ENCODE measurements around the gene VAV3.

DNA sequence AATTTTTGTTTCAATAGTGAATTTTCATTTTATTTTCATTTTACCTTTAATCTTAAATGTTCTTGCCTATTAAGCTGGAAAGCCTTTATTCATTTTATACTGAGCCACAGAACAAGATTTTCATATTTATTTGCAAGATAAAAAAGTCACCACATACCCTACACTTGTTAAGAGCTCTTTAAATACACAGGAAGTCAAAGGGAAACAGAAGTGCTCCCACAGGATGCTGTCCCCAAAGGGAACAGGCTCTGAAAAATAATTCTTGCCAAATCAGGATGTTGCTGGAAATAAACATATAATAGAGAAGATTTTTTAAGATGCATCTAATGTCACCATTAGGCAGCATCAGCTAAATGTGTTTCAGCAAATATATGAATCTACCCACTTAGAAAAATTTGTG lies 113.6 kb downstream of the VAV3 start:
- TF ChIP-seq TAF1 (IDR thresholded peaks at IDR 0.05; ENCODE audit: borderline replicate concordance, low read depth, low read length) (no peak), TCF7 (IDR thresholded peaks at IDR 0.05; ENCODE audit: borderline replicate concordance) (no peak), NR2C2 (IDR thresholded peaks at IDR 0.05; ENCODE audit: borderline replicate concordance, control insufficient read depth, insufficient read length, low read depth) (no peak), RFX5 (IDR thresholded peaks at IDR 0.05; ENCODE audit: low read depth, low read length) (no peak), SRF (IDR thresholded peaks at IDR 0.05; ENCODE audit: low read depth in 2 of 2, low read length in 2 of 2) (no peak), CEBPB (IDR thresholded peaks at IDR 0.05; ENCODE audit: borderline replicate concordance in 1 of 2, low read depth in 2 of 2, low read length in 2 of 2) (no peak), ZBED1 (IDR thresholded peaks at IDR 0.05; ENCODE audit: borderline replicate concordance) (no peak)
- TF ChIP-seq, protein P1, sequence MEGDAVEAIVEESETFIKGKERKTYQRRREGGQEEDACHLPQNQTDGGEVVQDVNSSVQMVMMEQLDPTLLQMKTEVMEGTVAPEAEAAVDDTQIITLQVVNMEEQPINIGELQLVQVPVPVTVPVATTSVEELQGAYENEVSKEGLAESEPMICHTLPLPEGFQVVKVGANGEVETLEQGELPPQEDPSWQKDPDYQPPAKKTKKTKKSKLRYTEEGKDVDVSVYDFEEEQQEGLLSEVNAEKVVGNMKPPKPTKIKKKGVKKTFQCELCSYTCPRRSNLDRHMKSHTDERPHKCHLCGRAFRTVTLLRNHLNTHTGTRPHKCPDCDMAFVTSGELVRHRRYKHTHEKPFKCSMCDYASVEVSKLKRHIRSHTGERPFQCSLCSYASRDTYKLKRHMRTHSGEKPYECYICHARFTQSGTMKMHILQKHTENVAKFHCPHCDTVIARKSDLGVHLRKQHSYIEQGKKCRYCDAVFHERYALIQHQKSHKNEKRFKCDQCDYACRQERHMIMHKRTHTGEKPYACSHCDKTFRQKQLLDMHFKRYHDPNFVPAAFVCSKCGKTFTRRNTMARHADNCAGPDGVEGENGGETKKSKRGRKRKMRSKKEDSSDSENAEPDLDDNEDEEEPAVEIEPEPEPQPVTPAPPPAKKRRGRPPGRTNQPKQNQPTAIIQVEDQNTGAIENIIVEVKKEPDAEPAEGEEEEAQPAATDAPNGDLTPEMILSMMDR (IDR thresholded peaks at IDR 0.05 in 2 of 3, conservative IDR thresholded peaks at IDR 0.05 in 1 of 3; ENCODE audit: control insufficient read depth in 2 of 3, extremely low read depth in 1 of 3, insufficient read depth in 1 of 3, low read depth in 3 of 3, low read length in 3 of 3) = no peak
- TF ChIP-seq, protein P2, sequence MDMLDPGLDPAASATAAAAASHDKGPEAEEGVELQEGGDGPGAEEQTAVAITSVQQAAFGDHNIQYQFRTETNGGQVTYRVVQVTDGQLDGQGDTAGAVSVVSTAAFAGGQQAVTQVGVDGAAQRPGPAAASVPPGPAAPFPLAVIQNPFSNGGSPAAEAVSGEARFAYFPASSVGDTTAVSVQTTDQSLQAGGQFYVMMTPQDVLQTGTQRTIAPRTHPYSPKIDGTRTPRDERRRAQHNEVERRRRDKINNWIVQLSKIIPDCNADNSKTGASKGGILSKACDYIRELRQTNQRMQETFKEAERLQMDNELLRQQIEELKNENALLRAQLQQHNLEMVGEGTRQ (IDR thresholded peaks at IDR 0.05; ENCODE audit: borderline replicate concordance, low read depth, low read length) = no peak
- TF ChIP-seq, protein P3, sequence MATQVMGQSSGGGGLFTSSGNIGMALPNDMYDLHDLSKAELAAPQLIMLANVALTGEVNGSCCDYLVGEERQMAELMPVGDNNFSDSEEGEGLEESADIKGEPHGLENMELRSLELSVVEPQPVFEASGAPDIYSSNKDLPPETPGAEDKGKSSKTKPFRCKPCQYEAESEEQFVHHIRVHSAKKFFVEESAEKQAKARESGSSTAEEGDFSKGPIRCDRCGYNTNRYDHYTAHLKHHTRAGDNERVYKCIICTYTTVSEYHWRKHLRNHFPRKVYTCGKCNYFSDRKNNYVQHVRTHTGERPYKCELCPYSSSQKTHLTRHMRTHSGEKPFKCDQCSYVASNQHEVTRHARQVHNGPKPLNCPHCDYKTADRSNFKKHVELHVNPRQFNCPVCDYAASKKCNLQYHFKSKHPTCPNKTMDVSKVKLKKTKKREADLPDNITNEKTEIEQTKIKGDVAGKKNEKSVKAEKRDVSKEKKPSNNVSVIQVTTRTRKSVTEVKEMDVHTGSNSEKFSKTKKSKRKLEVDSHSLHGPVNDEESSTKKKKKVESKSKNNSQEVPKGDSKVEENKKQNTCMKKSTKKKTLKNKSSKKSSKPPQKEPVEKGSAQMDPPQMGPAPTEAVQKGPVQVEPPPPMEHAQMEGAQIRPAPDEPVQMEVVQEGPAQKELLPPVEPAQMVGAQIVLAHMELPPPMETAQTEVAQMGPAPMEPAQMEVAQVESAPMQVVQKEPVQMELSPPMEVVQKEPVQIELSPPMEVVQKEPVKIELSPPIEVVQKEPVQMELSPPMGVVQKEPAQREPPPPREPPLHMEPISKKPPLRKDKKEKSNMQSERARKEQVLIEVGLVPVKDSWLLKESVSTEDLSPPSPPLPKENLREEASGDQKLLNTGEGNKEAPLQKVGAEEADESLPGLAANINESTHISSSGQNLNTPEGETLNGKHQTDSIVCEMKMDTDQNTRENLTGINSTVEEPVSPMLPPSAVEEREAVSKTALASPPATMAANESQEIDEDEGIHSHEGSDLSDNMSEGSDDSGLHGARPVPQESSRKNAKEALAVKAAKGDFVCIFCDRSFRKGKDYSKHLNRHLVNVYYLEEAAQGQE (IDR thresholded peaks at IDR 0.05; ENCODE audit: low read depth, low read length) = no peak

Measured in GM12878 (cell line).